NCI-H82 (cell line): ENCODE data around the gene HAPLN2.
A peak's percentile ranks its signal among the peaks of the same experiment; 100 is the strongest.

Source experiments
- DNase-seq: peaks from one replicate; lab custom pipeline; 2025; lab: John Stamatoyannopoulos, UW

HAPLN2 gene

DNA sequence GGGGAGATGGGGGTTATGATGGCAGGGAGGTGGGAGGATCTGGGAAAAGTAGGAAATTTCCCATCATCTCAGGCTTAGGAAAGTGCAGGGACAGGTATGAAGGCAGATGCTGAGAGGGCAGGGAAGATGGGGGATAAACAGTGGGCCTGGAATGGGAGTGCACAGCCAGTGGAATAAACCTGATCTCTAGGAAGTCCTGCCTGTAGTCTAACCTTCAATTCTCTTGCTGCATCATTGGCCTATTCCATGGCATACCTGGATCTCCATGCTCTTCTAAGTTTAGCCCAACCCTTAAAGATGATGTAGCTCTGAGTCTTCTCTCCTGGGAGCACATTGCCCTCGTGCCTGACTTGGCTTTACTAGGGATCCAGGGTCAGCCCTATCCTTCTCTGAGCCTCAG lies 25.4 kb downstream of the HAPLN2 start:
- no peak for DNase-seq

DNA sequence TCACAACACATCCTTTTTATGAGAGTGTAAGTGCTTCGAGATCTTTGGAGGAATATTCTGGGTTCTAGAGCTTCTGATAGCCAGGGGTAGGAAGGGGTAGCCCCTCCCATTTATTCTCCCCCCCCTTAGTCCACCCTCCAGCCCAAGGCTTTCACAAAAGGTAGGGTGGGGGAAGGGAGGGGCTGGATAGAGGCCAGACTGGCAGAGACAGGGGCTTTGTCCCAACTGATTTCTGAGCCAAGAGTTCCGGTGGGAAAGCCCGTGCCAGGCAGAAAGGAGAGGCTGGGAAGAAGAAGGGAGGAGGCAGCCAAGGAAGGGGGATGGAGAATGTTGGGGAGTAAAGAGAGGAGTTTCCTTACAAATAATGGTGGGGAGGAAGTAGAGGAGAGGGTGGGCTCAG lies 25.8 kb downstream of the HAPLN2 start:
- no peak for DNase-seq

DNA sequence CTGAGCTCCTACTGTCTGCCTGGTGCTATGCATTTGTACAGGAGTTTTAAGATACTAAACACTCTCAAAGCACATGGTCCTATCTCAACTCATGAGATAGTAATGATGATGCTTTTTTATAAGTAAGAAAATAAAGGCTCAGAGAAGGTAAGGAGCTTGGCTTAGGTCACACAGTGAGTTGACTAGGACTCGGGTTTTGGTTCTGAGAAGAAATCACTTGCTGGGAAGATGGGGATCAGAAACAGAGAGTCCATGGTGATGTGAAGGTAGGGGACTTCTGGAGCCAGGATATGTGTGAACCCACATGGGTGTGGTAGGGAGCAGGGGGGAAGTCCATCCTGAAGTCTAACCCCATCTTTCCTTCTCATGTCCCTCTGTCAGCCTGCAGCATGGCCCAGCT lies 26.5 kb downstream of the HAPLN2 start:
- DNase-seq, result no peak

DNA sequence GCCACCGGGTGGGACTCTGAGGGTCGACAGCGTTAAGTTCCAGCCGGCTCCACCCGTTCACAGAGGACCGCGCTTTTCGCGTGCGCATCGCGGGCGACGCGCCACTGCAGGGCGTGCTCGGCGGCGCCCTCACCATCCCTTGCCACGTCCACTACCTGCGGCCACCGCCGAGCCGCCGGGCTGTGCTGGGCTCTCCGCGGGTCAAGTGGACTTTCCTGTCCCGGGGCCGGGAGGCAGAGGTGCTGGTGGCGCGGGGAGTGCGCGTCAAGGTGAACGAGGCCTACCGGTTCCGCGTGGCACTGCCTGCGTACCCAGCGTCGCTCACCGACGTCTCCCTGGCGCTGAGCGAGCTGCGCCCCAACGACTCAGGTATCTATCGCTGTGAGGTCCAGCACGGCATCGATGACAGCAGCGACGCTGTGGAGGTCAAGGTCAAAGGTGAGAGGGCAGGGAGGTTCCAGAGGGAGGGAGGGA lies 27.6 kb downstream of the HAPLN2 start:
- DNase-seq, result no peak

DNA sequence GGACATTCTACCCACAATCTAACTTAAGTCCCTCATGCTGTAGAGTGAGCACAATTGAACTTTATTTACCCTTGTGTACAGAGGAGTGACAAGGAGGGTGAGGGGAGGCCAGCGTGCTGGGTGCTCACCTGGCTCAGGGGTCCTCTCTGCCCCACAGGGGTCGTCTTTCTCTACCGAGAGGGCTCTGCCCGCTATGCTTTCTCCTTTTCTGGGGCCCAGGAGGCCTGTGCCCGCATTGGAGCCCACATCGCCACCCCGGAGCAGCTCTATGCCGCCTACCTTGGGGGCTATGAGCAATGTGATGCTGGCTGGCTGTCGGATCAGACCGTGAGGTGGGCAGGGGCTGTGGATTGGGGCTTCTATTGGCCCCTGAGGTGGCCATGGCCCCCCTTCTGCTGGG lies 28.1 kb downstream of the HAPLN2 start:
- no peak for DNase-seq

DNA sequence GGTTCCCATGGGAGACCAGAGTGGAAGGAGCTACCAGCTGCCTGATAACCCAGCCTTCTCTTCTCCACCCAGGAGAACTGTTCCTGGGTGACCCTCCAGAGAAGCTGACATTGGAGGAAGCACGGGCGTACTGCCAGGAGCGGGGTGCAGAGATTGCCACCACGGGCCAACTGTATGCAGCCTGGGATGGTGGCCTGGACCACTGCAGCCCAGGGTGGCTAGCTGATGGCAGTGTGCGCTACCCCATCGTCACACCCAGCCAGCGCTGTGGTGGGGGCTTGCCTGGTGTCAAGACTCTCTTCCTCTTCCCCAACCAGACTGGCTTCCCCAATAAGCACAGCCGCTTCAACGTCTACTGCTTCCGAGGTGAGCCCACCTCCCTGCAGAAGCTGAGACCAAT lies 29.3 kb downstream of the HAPLN2 start:
- no peak for DNase-seq

DNA sequence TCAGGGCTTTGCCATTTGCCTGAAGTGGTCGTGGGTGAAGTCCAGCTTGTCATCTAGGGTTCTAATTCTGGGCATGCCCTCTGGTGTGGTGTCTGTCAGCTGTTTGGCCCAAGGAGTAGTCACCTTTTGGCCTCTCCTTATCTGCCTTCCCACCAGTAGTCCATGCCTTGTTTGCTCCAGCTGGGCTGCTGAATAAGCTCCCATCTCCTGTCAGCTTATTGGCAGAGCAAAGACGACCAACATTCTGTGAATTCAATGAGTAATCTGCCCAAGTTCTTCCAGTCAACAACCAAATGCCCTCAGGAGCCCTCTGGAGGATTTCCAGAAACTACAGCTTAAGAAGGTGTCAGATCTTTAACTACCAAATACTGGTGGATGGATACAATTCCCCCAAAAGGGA lies 29.7 kb downstream of the HAPLN2 start:
- peak; percentile 57 for DNase-seq

DNA sequence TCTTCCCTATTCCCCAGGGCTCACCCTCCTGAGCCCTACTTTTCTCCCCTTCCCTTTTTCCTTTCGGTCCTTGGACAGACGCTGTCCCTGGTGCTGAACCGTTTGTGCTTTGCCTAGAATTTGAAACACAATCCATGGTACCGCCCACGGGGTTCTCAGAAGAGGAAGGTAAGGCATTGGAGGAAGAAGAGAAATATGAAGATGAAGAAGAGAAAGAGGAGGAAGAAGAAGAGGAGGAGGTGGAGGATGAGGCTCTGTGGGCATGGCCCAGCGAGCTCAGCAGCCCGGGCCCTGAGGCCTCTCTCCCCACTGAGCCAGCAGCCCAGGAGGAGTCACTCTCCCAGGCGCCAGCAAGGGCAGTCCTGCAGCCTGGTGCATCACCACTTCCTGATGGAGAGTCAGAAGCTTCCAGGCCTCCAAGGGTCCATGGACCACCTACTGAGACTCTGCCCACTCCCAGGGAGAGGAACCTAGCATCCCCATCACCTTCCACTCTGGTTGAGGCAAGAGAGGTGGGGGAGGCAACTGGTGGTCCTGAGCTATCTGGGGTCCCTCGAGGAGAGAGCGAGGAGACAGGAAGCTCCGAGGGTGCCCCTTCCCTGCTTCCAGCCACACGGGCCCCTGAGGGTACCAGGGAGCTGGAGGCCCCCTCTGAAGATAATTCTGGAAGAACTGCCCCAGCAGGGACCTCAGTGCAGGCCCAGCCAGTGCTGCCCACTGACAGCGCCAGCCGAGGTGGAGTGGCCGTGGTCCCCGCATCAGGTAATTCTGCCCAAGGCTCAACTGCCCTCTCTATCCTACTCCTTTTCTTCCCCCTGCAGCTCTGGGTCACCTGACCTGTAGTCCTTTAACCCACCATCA lies 33.1 kb downstream of the HAPLN2 start:
- no peak for DNase-seq

DNA sequence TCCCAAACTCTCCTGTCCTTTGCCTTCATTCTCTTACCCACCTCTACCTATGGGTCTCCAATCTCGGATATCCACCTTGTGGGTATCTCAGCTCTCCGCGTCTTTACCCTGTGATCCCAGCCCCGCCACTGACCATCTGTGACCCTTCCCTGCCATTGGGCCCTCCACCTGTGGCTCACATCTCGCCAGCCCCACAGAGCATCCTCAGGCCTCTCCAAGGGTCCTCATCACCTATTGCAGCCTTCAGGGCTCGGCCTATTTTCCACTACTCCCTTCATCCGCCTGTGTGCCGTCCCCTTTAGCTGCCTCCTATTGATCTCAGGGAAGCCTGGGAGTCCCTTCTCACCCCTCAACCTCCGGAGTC lies 33.8 kb downstream of the HAPLN2 start:
- DNase-seq, result no peak

DNA sequence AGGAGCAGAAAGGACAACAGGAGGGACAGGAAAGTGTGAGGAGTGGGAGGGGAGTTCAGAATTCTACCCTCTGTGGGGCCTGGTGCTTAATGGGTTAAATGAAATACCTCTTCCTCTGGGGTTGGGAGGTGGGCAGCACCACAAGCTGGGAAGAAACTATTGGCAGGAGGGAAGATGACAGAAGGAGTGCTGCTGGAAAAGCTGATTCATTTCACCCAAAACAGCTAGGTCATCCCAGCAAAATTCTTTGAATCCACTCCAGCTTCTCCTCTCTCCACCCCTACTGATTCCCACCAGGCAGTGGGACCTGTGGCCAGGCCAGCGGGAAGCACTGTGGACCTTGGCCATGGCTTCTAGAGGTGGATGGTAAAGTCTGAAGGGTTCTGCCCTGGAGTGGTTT lies 35.5 kb downstream of the HAPLN2 start:
- DNase-seq, result no peak

DNA sequence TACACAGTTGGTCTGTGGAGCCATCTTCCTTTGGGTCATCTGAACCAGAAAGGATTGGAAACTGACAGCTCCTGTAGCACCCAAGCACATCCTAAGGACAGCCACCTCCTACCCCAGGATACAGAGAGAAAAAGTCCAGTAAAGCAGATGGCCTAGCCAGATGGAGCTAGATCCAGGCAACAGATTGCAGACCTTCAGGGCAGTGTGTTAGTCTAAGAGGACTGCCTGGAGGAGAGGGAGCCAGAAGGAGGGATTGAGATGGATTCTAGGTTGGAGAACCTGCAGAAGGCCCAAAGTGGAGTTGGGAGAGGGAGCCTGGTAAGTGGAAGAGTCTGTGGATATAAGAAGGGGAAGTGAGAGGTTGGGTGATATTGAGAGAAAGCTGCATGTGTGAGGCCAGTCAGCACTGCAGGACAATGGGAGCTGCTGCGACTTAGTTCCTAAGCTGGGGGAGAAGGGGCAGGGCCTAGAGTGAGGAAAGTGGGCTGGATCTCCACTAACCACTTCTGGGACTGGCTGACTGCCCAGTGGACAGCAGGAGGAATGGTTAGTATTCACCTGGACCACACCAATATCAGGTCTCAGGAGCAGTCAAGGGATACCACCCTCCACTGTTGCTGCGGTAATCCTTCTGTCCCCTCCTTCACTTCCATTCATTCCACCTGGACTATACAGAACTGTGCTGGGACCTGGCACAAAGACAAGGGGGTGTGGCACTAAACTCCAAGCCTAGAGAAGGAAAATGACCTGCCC lies 36.1 kb downstream of the HAPLN2 start:
- peak; percentile 84 for DNase-seq

DNA sequence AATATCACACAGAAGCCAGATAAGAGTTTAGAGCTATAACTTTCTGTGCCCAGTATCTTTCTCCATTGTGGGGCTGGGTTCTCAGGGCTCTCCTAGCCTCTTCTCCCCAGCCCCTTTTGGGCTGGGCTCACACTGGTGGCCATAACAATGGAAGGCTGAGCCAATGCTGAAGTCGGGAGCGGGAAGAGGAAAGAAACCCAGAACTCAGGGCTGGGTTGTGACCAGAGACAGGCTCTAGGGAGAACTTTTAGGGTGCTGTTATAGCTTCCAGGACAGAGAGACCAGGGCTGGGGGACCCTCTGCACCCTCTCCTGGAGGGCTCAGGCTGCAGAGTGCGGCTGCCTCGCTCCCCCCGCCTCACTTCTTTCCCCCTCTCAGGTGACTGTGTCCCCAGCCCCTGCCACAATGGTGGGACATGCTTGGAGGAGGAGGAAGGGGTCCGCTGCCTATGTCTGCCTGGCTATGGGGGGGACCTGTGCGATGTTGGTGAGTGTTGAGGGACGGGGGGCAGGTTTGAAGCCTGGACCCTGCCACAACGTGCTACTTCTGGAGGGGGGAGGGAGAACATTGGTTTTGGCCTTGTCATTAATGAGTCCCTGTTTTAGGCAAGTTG lies 36.8 kb downstream of the HAPLN2 start:
- DNase-seq, result no peak

DNA sequence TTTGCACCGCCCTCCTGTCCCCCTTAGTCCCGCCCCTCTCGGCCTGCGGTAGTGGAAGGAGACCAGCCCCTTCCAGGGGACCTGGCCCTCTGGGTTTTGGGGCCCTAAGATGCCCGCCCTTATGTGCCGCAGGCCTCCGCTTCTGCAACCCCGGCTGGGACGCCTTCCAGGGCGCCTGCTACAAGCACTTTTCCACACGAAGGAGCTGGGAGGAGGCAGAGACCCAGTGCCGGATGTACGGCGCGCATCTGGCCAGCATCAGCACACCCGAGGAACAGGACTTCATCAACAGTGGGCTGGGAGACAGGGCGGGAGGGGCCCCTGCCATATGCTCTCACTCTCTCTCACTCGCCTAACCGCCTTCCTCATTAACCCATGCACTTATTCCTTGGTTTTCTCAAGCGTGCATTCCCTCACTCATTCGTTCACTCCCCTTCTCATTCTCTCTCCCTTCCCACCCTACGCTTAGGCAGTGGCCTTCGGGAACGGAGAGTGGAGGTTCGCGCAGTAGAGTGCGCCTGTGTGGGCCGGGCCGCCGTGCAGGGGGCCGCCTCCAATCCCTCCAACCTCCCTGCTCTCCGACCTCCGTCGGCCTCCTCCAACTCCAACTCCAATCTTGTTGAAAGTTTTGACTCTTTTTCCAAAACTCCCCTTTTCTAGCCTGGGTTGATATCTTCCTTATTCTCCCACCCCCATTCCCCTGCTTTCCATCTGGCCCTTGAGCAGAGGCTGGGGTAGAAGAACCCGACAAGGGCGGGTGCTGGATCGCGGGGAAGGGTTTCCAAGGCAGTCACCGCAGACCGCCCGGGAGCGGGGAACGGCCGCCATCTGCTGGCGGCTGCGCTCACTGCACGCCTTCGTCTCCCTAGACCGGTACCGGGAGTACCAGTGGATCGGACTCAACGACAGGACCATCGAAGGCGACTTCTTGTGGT lies 37.9 kb downstream of the HAPLN2 start:
- DNase-seq, result peak; percentile 91

DNA sequence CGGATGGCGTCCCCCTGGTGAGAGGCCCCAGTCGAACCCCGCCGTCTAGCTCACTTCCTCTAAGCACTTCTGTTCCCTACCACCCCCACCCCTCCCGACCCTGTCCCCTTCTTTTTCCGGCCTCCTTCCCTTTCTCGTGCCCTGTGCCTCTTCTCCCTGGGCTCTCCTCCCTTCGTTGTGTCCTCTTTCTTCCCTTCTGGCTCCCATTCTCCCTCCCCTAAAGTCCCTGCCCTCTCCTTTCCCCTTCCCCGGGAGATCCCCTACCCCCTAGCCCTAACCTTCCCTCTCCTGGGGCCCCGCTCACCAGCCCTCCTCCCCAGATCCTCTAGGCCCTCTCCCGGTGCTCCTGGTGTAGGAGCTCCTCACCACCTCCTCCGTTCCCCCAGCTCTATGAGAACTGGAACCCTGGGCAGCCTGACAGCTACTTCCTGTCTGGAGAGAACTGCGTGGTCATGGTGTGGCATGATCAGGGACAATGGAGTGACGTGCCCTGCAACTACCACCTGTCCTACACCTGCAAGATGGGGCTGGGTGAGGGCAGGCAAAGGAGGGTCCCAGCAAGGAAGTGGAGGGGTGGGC lies 38.6 kb downstream of the HAPLN2 start:
- no peak for DNase-seq

DNA sequence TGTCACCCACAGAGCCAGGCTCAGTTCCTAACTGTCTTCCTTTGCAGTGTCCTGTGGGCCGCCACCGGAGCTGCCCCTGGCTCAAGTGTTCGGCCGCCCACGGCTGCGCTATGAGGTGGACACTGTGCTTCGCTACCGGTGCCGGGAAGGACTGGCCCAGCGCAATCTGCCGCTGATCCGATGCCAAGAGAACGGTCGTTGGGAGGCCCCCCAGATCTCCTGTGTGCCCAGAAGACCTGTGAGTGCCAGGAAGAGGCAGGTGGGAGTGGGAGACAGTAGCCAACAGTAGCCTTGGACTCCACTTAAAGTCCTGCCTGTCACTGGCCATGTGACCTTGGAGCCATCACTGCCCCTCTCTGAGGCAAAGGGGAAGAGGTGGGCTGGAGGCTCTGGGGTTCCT lies 39.3 kb downstream of the HAPLN2 start:
- no peak for DNase-seq

DNA sequence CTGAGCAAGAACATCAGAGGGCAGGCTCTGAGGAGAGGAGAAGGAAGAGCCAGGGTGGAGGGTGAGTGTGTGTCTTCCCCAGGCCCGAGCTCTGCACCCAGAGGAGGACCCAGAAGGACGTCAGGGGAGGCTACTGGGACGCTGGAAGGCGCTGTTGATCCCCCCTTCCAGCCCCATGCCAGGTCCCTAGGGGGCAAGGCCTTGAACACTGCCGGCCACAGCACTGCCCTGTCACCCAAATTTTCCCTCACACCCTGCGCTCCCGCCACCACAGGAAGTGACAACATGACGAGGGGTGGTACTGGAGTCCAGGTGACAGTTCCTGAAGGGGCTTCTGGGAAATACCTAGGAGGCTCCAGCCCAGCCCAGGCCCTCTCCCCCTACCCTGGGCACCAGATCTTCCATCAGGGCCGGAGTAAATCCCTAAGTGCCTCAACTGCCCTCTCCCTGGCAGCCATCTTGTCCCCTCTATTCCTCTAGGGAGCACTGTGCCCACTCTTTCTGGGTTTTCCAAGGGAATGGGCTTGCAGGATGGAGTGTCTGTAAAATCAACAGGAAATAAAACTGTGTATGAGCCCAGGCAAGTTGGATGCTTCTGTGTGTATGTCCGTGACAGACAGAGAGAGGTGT lies 39.8 kb downstream of the HAPLN2 start:
- DNase-seq, result no peak

DNA sequence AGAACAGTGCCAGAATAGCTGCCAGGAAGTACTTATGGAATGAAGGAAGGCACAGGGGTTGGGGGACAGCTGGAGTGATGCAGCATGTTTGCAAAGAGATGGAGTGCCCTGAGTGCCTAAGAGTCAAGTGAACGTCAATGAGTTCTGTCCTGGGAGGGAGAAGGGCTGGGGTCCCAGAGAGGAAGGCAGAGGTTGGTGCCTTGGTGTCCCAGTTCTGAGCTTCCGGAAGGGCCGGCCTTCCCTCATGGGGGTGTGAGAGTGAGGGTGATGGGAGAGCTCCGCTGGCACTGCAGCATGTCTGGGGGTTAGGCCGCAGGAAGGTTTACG lies 40.4 kb downstream of the HAPLN2 start:
- no peak for DNase-seq

DNA sequence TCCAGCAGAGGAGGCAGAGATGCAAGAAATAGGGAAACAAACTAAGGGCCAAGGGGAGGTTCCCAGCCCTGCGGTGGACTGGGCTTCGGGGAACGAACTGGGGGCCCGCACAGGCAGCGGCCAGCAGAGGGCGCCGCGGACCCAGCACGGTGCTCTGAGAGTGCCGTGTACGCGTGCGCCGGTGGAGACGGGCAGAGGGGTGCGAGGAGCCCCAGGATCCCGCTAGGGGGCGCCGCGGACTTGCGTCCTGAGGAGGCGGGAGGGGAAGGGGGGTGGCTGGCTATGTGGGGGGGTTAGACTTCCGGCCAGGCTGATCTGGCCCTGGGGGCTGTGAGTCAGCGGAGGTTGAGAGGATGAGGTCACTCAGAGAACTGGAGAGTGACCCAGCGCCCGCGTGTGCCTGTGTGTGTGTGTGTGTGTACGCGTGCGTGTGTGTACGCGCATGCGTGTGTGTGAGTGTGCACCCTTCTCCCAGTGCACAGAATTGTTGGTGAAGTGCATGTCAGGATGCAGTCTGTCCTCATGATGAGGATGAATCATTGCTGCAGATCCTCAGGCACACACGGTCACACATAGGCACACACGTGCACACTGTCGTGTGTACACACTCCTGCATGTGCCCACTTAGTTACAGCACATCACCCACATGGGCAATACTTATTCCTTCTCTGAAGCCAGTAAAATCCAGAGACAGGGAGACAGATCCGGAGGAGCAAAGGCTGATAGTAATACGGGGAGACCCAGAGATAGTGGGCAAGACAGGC lies 41.0 kb downstream of the HAPLN2 start:
- DNase-seq, result peak; percentile 99

DNA sequence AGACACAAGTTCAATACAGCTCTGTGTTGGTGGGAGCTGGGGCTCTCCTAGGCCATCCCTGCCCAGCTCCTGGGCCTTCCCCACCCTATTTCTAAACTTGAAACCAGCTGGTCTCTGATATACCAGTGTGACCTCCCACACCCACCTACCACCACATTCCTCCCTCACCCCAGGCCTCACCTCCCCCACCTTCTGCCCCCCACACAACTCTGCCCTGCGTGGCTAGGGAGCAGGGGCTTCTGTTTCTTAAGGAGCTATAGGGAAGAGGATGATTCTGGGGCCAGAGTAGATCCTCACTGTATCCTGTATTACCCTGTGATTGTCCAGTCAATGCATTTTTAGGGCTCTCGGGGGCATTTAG lies 41.5 kb downstream of the HAPLN2 start:
- no peak for DNase-seq

DNA sequence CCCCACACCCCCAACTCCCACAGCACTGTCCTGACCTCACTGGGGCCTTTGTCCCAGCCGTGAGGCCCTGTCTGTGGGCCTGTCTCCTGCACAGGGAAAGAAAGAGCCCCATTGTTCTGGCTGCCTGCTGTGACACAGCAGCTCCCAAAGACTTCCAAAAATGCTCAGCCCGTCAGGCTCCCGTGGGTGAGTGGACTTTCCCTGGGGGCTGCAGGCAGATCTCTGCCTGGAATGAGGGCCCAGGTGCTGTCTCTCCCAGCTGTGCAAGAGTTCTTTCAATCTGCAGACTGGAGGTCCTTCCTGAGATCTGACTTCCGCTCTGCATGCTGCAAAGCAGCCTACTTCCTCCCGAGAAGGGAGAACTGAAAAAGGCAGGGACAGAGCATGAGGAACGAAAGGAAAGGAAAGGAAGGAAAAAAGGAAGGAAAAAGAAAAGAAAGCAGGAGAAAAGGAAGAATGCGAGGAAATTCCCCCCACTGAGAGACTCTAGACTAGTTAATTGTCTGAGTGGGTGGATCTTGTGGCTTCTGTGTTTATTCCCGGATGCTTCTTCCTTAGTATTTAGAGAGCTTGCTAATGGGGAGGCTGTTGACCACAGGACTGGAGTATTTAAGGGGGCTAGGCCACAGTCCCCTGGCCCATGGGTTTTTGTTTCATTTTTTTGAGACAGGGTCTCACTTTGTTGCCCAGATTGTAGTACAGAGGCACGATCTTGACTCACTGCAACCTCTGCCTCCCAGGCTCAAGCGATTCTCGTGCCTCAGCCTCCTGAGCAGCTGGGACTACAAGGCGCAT lies 43.0 kb downstream of the HAPLN2 start:
- no peak for DNase-seq
